Measurements from ENCODE around the gene PTGFRN. TPM values are rescaled to one million over a fixed set of nuclear protein-coding genes. Genes with fewer than 3 reads are reported as not detected.
"Not testable (repeated sequence)": the region's sequence is repeated elsewhere in the genome, so short reads cannot be mapped to it uniquely, and the experiment has no call there.

The PTGFRN gene
- total and polyA plus RNA-seq, 9 of the 15 experiments (the other 6 are each of a cell fraction or from before 2014, with no cell fraction given) = 17.3 to 33.1 (median 25.7) TPM

- in situ Hi-C loops (cut with MboI) (loop anchor here (10.0 kb wide), 1 partner anchor 203 kb away; no protein-coding TSS in a partner anchor), intact Hi-C loops (cut with micrococcal nuclease) (loop anchor here (10.0 kb wide), 1 partner anchor 117 kb away; no protein-coding TSS in a partner anchor)
- 85% methylated on average over 11 of the region's 11 CpGs for WGBS (ENCODE audit: insufficient coverage, low coverage, missing lambda C conversion rate)
- BruUV-seq (replicated peaks) = no TSS peak
- no peak overlapping the region for H3K9ac ChIP-seq (ENCODE audit: insufficient read depth in 1 of 2, low read depth in 2 of 2, low read length in 2 of 2)
- ChIA-PET POLR2A (interaction anchor here (1.1 kb wide), 1 partner anchor 11 kb away, joined by 3 read pairs; no protein-coding TSS in a partner anchor), CTCF (ENCODE audit: low intra/inter-chr PET ratio) (no interaction called here)
- no peaks in the 10 kb centered on the region for H3K9me3 ChIP-seq (replicated peaks; ENCODE audit: control insufficient read depth, insufficient read depth, low read depth, low read length)
- H3K4me1 ChIP-seq (replicated peaks in 1 of 2; ENCODE audit: control insufficient read depth in 2 of 2, insufficient read depth in 2 of 2, low read length in 2 of 2) = peaks cover 4 to 10% of the 10 kb centered on the region in 2 experiments; a peak in 4 of 5 replicates
- peaks cover 14% of the 10 kb centered on the region; the same call in 1 of the 3 replicates for H3K36me3 ChIP-seq (ENCODE audit: control insufficient read depth, insufficient read depth, low read length)
- FAIRE-seq (no peak), ATAC-seq (no peak), DNase-seq (ENCODE audit: extremely low read depth in 1 of 4, low spot score in 3 of 4) (no peak)
- no peak overlapping the region for H2AFZ ChIP-seq (ENCODE audit: low read depth, low read length)
- no peak overlapping the region for H3K4me3 ChIP-seq
- no peaks in the 10 kb centered on the region for H3K9me1 ChIP-seq (ENCODE audit: control insufficient read depth, insufficient read depth, low read length)
- 0 out of 3 replicates have a peak, but pooled peaks cover 2% of the 10 kb centered on the region for H3K79me2 ChIP-seq (ENCODE audit: control insufficient read depth, insufficient read depth, low read length)
- H3K27ac ChIP-seq (ENCODE audit: extremely low read depth, low read depth, low read length) = no peak overlapping the region
- H3K27me3 ChIP-seq (ENCODE audit: control insufficient read depth in 2 of 2, insufficient read depth in 2 of 2, low read length in 2 of 2) = no peaks in the 10 kb centered on the region
- H3K4me2 ChIP-seq (ENCODE audit: insufficient read depth, low read length) = no peak overlapping the region
- TF ChIP-seq RBBP5 (IDR thresholded peaks at IDR 0.05; ENCODE audit: borderline replicate concordance, insufficient read depth, low read length, poor library complexity, severe bottlenecking) (no peak), CCAR2 (IDR thresholded peaks at IDR 0.05; ENCODE audit: low read depth, low read length) (no peak)
- no peaks in the 10 kb centered on the region; the same call in 1 of the 2 replicates for H4K20me1 ChIP-seq (replicated peaks; ENCODE audit: control insufficient read depth, insufficient read depth, low read length)
Observed at GRCh38 chr1:116938216-116938615, 28.5 kb downstream of the PTGFRN start.

GRCh38 chr1:116939780-116940543 lies 30.2 kb downstream of the PTGFRN start:
- H3K36me3 ChIP-seq (ENCODE audit: control insufficient read depth, insufficient read depth, low read length) = peaks cover 22% of the 10 kb centered on the region; the same call in 1 of the 3 replicates
- H3K27me3 ChIP-seq (ENCODE audit: control insufficient read depth in 2 of 2, insufficient read depth in 2 of 2, low read length in 2 of 2); H4K20me1 ChIP-seq (replicated peaks; ENCODE audit: control insufficient read depth, insufficient read depth, low read length); H3K79me2 ChIP-seq (ENCODE audit: control insufficient read depth, insufficient read depth, low read length); BruUV-seq (replicated peaks); ATAC-seq; H3K27ac ChIP-seq (ENCODE audit: extremely low read depth, low read depth, low read length); H2AFZ ChIP-seq (ENCODE audit: low read depth, low read length); H3K4me3 ChIP-seq; H3K9me3 ChIP-seq (replicated peaks; ENCODE audit: control insufficient read depth, insufficient read depth, low read depth, low read length); H3K4me2 ChIP-seq (ENCODE audit: insufficient read depth, low read length); H3K9ac ChIP-seq (ENCODE audit: insufficient read depth in 1 of 2, low read depth in 2 of 2, low read length in 2 of 2); DNase-seq (ENCODE audit: extremely low read depth in 1 of 4, low spot score in 3 of 4); CTCF ChIA-PET (ENCODE audit: low intra/inter-chr PET ratio); H3K9me1 ChIP-seq (ENCODE audit: control insufficient read depth, insufficient read depth, low read length); FAIRE-seq; H3K4me1 ChIP-seq (replicated peaks in 1 of 2; ENCODE audit: control insufficient read depth in 2 of 2, insufficient read depth in 2 of 2, low read length in 2 of 2): not testable (repeated sequence)
- POLR2A ChIA-PET = interaction anchor here (0.7 kb wide), 1 partner anchor 13 kb away, joined by 4 read pairs; no protein-coding TSS in a partner anchor
- intact Hi-C loops (cut with micrococcal nuclease) = loop anchor here (10.0 kb wide), 1 partner anchor 115 kb away; no protein-coding TSS in a partner anchor
- peak in 1 of 2 experiments; percentile 78; a peak in 2 of 4 replicates for TF ChIP-seq SRF (CRISPR knock-in tag; IDR thresholded peaks at IDR 0.05)
- in situ Hi-C loops (cut with MboI) = loop anchor here (10.0 kb wide), 1 partner anchor 205 kb away; no protein-coding TSS in a partner anchor
- WGBS (ENCODE audit: insufficient coverage, low coverage, missing lambda C conversion rate) = 32% methylated on average over 6 of the region's 6 CpGs
